HFF-Myc (cell line): ENCODE results near the gene C8A.

Experiments used
- DNase-seq: peaks from one replicate; pipeline ENCODE4 v3.0.0-alpha.2; 2011; ENCODE audit warnings: low read depth; ENCODE audit errors: extremely low read depth
- H3K4me3 ChIP-seq: replicated peaks from 2 replicates; pipeline ENCODE4 v1.5.1; 2011; ENCODE audit warnings: low read depth, mild to moderate bottlenecking, control low read depth, low read length
- CTCF ChIP-seq: IDR thresholded peaks from 2 replicates; pipeline ENCODE4 v1.5.1; 2012; ENCODE audit warnings: mild to moderate bottlenecking, low read depth, low read length, control low read depth; ENCODE audit errors: missing control alignments

The C8A gene

GRCh38 chr1:56916630-56917029, 62.0 kb downstream of the C8A start:
- no peak for TF ChIP-seq CTCF
- no peak overlapping the region for H3K4me3 ChIP-seq
- no peak for DNase-seq

- H3K4me3 ChIP-seq = no peak overlapping the region
- no peak for DNase-seq
- no peak for TF ChIP-seq CTCF
These were observed 62.8 kb downstream of the C8A start for GRCh38 chr1:56917356-56917755.

- DNase-seq = no peak
- no peak for TF ChIP-seq CTCF
These were observed 66.0 kb downstream of the C8A start for GRCh38 chr1:56920591-56921001.

GRCh38 chr1:56921479-56921878, 66.9 kb downstream of the C8A start:
- no peak for TF ChIP-seq CTCF
- no peak for DNase-seq
- H3K4me3 ChIP-seq = no peak overlapping the region

More at GRCh38 chr1:56920591-56921001, 66.0 kb downstream of the C8A start:
- no peak overlapping the region for H3K4me3 ChIP-seq

- no peak for TF ChIP-seq CTCF
- no peak overlapping the region for H3K4me3 ChIP-seq
- DNase-seq = no peak
These were observed 67.5 kb downstream of the C8A start for GRCh38 chr1:56922070-56922469.

GRCh38 chr1:56922507-56922906, 67.9 kb downstream of the C8A start:
- TF ChIP-seq CTCF = no peak
- DNase-seq = no peak
- no peak overlapping the region for H3K4me3 ChIP-seq

GRCh38 chr1:56923201-56923600, 68.6 kb downstream of the C8A start:
- no peak overlapping the region for H3K4me3 ChIP-seq
- DNase-seq = no peak
- TF ChIP-seq CTCF = no peak
